Measurements from ENCODE around the gene HSH2D. TPM values are rescaled to one million over a fixed set of nuclear protein-coding genes. Genes with fewer than 3 reads are reported as not detected.

The HSH2D gene
- total and polyA plus RNA-seq, 10 of the 15 experiments (the other 5 are each of a cell fraction or from before 2014, with no cell fraction given) = 22.0 to 145 (median 89.3) TPM

- TF ChIP-seq E4F1 (IDR thresholded peaks at IDR 0.05; ENCODE audit: borderline replicate concordance, partially characterized antibody) (peak; percentile 7), ZNF207 (IDR thresholded peaks at IDR 0.05; ENCODE audit: borderline replicate concordance) (no peak), REST (IDR thresholded peaks at IDR 0.05; ENCODE audit: low read depth, low read length) (no peak), WRNIP1 (IDR thresholded peaks at IDR 0.05; ENCODE audit: borderline replicate concordance, low read depth, low read length) (0 out of 2 replicates have a peak, but pooled peaks have one; percentile 15), SMARCA5 (IDR thresholded peaks at IDR 0.05) (peak; percentile 89; the same call in 1 of the 2 replicates), ZNF622 (IDR thresholded peaks at IDR 0.05) (no peak), NKRF (conservative IDR thresholded peaks at IDR 0.05) (peak; percentile 61; the same call in 1 of the 2 replicates), SREBF1 (IDR thresholded peaks at IDR 0.05; ENCODE audit: low read length) (no peak), BACH1 (IDR thresholded peaks at IDR 0.05; ENCODE audit: borderline replicate concordance) (no peak), CHD1 (IDR thresholded peaks at IDR 0.05; ENCODE audit: low read depth, low read length) (0 out of 2 replicates have a peak, but pooled peaks have one; percentile 51), NFYA (IDR thresholded peaks at IDR 0.05; ENCODE audit: borderline replicate concordance, low read depth, low read length) (no peak), PRDM15 (CRISPR knock-in tag; IDR thresholded peaks at IDR 0.05) (no peak)
Observed at GRCh38 chr19:16111909-16112752, 31.4 kb upstream of the HSH2D start (continued).
